ENCODE results near the gene RAB29.
"Not testable (repeated sequence)": the region's sequence is repeated elsewhere in the genome, so short reads cannot be mapped to it uniquely, and the experiment has no call there.

The RAB29 gene

DNA sequence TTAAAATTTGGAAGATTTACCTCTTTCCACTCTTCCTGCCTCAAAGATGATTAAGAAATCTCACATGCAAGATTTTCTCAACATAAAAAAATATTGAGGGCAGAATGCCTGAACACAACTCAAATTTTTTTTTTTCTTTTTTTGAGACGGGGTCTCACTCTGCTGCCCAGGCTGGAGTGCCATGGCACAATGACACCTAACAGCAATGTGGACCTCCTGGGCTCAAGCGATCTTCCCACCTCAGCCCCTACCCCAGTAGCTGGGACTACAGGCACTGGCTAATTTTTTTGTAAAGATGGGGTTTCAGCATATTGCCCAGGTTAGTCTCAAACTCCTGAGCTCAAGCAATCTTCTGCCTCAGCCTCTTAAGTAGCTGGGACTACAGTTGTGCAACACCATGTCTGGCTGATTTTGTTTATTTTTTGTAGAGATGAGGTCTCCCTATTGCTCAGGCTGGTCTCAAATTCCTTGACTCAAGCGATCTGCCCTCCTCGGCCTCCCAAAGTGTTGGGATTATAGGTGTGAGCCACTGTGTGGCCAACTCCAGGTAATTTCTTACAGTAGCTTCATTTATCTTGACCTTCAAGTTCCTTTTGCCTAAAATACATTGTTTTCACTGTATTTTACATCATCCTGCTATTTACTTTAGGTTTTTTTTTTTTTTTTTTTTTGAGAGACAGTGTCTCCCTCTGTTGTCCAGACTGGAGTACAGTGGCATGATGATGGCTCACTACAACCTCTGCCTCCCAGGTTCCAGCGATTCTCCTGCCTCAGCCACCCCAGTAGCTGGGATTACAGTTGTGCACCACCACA is 35.7 kb downstream of the RAB29 start:
- no peak for DNase-seq (ENCODE audit: low read depth, low spot score)
- no peaks in the 10 kb centered on the region for H3K4me1 ChIP-seq (ENCODE audit: insufficient read depth, insufficient read length)
- H3K9ac ChIP-seq (ENCODE audit: insufficient read length, low read depth) = no peak overlapping the region
- H3K9me3 ChIP-seq (ENCODE audit: insufficient read depth, low read length) = no peaks in the 10 kb centered on the region
- peaks cover 49% of the 10 kb centered on the region for H3K36me3 ChIP-seq (ENCODE audit: insufficient read depth, insufficient read length, low read length)
- no peaks in the 10 kb centered on the region for H3K27me3 ChIP-seq (ENCODE audit: insufficient read depth, insufficient read length)
- TF ChIP-seq SUZ12 (IDR thresholded peaks at IDR 0.05; ENCODE audit: extremely low read depth, insufficient read depth, insufficient read length) (no peak), ZNF274 (IDR thresholded peaks at IDR 0.05; ENCODE audit: low read depth, low read length) (no peak), YY1 (IDR thresholded peaks at IDR 0.05; ENCODE audit: insufficient read depth, insufficient read length) (no peak)
- H3K4me3 ChIP-seq (ENCODE audit: insufficient read length, low read depth) = no peak overlapping the region

DNA sequence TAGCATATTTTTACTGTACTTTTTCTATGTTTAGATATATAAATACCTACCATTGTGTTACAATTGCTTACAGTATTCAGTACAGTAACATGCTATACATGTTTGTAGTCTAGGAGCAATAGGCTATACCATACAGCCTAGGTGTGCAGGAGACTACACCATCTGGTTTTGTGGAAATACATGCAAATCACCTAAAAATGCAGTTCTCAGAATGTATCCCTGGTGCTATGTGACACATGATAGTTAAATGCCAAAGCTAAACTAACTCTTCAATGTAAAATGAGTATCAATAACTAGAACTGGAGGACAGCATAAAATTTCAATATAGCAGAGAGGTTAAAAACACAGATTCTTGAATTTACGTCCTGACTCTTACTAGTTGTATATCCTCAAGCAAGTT is 40.1 kb downstream of the RAB29 start:
- DNase-seq (ENCODE audit: low read depth, low spot score) = no peak
- no peaks in the 10 kb centered on the region for H3K4me1 ChIP-seq (ENCODE audit: insufficient read depth, insufficient read length)
- H3K36me3 ChIP-seq (ENCODE audit: insufficient read depth, insufficient read length, low read length) = peaks cover 38% of the 10 kb centered on the region
- H3K27me3 ChIP-seq (ENCODE audit: insufficient read depth, insufficient read length) = no peaks in the 10 kb centered on the region
- no peak overlapping the region for H3K9ac ChIP-seq (ENCODE audit: insufficient read length, low read depth)
- H3K9me3 ChIP-seq (ENCODE audit: insufficient read depth, low read length) = no peaks in the 10 kb centered on the region
- H3K4me3 ChIP-seq (ENCODE audit: insufficient read length, low read depth) = no peak overlapping the region
- TF ChIP-seq SUZ12 (IDR thresholded peaks at IDR 0.05; ENCODE audit: extremely low read depth, insufficient read depth, insufficient read length) (no peak), ZNF274 (IDR thresholded peaks at IDR 0.05; ENCODE audit: low read depth, low read length) (no peak), YY1 (IDR thresholded peaks at IDR 0.05; ENCODE audit: insufficient read depth, insufficient read length) (no peak)

DNA sequence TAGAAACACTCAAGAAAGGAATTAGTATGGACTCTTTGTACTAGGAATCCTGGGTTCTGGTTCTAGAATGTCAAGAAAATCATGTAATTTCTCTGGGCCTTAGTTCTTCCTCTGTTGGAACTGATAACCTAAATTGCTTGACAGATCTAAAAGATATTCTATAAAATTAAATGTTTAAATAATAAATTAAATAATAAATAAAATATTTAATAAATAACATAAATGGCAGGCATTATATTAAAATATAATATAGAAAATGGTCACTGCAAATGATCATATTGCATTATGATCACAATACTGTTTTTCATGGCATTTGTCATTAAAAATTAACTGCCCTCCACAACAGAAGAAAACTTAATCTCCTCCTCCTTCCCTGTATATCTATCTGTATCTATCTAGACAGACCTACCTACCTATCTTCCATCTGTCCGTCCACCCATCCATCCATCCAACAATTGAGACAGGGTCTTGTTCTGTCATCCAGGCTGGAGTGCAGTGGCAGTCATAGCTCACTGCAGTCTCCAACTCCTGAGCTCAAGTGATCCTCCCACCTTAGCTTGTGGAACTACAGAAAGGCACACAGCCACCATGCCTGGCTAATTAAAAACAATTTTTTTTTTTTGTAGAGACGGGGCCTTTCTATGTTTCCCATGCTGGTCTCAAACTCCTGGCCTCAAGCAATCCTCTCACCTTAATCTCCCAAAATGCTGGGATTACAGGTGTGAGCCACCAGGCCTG is 41.7 kb downstream of the RAB29 start:
- Histone ChIP-seq H3K27me3 (ENCODE audit: insufficient read depth, insufficient read length) (no peaks in the 10 kb centered on the region), H3K36me3 (ENCODE audit: insufficient read depth, insufficient read length, low read length) (peaks cover 40% of the 10 kb centered on the region), H3K4me1 (ENCODE audit: insufficient read depth, insufficient read length) (no peaks in the 10 kb centered on the region)

DNA sequence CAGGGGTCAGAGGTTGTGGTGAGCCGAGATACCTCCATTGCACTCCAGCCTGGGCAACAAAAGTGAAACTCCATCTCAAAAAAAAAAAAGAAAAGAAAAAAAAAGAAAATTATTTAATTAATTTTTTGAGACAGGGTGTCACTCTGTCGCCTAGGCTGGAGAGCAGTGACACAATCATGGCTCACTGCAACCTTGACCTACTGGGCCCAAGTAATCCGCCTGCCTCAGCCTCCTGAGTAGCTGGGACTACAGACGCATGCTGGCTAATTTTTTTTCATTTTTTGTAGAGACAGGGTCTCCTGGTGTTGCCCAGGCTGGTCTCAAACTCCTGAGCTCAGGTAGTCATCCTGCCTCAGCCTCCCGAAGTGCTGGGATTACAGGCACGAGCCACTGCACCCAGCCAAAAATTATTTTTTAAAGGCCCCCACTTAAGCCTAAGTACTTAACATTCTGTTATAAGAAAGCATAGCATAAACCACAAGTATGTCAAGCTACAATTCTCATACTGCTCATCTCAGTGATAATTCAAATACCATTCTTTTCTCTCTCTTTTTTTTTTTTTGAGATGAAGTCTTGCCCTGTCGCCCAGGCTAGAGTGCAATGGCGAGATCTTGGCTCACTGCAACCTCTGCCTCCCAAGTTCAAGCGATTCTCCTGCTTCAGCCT is 45.2 kb downstream of the RAB29 start:
- DNase-seq (ENCODE audit: low read depth, low spot score) = no peak
- Histone ChIP-seq H3K9ac (ENCODE audit: insufficient read length, low read depth) (no peak overlapping the region), H3K36me3 (ENCODE audit: insufficient read depth, insufficient read length, low read length) (peaks cover 47% of the 10 kb centered on the region)

More for the DNA sequence above, 41.7 kb downstream of the RAB29 start:
- no peak overlapping the region for H3K9ac ChIP-seq (ENCODE audit: insufficient read length, low read depth)
- no peak overlapping the region for H3K4me3 ChIP-seq (ENCODE audit: insufficient read length, low read depth)
- TF ChIP-seq SUZ12 (IDR thresholded peaks at IDR 0.05; ENCODE audit: extremely low read depth, insufficient read depth, insufficient read length) = no peak
- TF ChIP-seq ZNF274 (IDR thresholded peaks at IDR 0.05; ENCODE audit: low read depth, low read length) = no peak
- no peak for TF ChIP-seq YY1 (IDR thresholded peaks at IDR 0.05; ENCODE audit: insufficient read depth, insufficient read length)
- no peaks in the 10 kb centered on the region for H3K9me3 ChIP-seq (ENCODE audit: insufficient read depth, low read length)
- DNase-seq (ENCODE audit: low read depth, low spot score) = no peak

DNA sequence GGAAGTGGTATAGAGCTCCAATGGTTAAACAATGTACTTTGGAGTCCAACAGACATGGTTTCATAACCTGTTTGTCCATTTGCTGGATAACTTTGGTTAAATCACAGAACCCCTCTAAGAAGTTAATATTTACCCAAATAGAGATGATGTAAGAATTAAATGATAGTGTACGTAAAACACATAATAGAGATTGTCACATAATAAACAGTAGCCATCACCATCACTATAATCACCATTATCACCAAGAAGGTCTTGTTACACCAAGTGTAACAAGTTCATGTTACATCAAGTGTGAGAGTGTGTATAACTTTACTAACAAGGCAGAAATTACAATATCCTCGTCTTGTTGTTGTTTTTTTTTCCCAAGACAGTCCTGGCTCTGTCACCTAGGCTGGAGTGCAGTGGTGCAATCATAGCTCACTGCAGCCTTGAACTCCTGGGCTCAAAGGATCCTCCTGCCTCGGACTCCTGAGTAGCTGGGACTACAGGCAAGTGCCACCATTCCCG is 48.6 kb downstream of the RAB29 start:
- DNase-seq (ENCODE audit: low read depth, low spot score) = no peak
- no peaks in the 10 kb centered on the region for H3K9me3 ChIP-seq (ENCODE audit: insufficient read depth, low read length)
- TF ChIP-seq SUZ12 (IDR thresholded peaks at IDR 0.05; ENCODE audit: extremely low read depth, insufficient read depth, insufficient read length) (no peak), ZNF274 (IDR thresholded peaks at IDR 0.05; ENCODE audit: low read depth, low read length) (no peak), YY1 (IDR thresholded peaks at IDR 0.05; ENCODE audit: insufficient read depth, insufficient read length) (no peak)
- no peak overlapping the region for H3K4me3 ChIP-seq (ENCODE audit: insufficient read length, low read depth)
- peaks cover 69% of the 10 kb centered on the region for H3K36me3 ChIP-seq (ENCODE audit: insufficient read depth, insufficient read length, low read length)
- no peaks in the 10 kb centered on the region for H3K27me3 ChIP-seq (ENCODE audit: insufficient read depth, insufficient read length)
- H3K9ac ChIP-seq (ENCODE audit: insufficient read length, low read depth) = no peak overlapping the region
- H3K4me1 ChIP-seq (ENCODE audit: insufficient read depth, insufficient read length) = no peaks in the 10 kb centered on the region

More for the DNA sequence above, 45.2 kb downstream of the RAB29 start:
- H3K9me3 ChIP-seq (ENCODE audit: insufficient read depth, low read length) = no peaks in the 10 kb centered on the region
- H3K27me3 ChIP-seq (ENCODE audit: insufficient read depth, insufficient read length) = no peaks in the 10 kb centered on the region
- H3K4me1 ChIP-seq (ENCODE audit: insufficient read depth, insufficient read length) = no peaks in the 10 kb centered on the region
- H3K4me3 ChIP-seq (ENCODE audit: insufficient read length, low read depth) = no peak overlapping the region
- TF ChIP-seq YY1 (IDR thresholded peaks at IDR 0.05; ENCODE audit: insufficient read depth, insufficient read length) (no peak), SUZ12 (IDR thresholded peaks at IDR 0.05; ENCODE audit: extremely low read depth, insufficient read depth, insufficient read length) (no peak), ZNF274 (IDR thresholded peaks at IDR 0.05; ENCODE audit: low read depth, low read length) (no peak)

DNA sequence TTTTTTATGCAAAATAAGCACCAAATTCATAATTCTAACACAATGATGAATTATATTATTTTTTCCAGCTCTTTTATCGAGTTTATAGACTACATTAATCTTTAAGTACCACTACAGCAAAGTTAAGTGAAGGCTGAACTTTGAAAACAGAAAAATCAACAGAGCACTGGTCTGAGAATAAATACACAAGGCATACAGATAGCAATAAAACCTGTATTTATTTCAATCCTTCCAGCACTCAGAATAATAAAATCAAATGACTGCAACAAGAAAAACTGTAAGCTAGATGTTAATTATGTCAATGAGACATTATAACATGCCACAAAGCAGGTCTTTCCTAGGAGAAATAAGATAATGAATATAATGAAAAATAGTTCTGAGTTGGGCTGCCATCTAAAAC is 49.8 kb downstream of the RAB29 start:
- no peak for TF ChIP-seq SUZ12 (IDR thresholded peaks at IDR 0.05; ENCODE audit: extremely low read depth, insufficient read depth, insufficient read length)
- no peak for TF ChIP-seq ZNF274 (IDR thresholded peaks at IDR 0.05; ENCODE audit: low read depth, low read length)
- TF ChIP-seq YY1 (IDR thresholded peaks at IDR 0.05; ENCODE audit: insufficient read depth, insufficient read length) = no peak
- H3K27me3 ChIP-seq (ENCODE audit: insufficient read depth, insufficient read length) = no peaks in the 10 kb centered on the region
- DNase-seq (ENCODE audit: low read depth, low spot score) = no peak

DNA sequence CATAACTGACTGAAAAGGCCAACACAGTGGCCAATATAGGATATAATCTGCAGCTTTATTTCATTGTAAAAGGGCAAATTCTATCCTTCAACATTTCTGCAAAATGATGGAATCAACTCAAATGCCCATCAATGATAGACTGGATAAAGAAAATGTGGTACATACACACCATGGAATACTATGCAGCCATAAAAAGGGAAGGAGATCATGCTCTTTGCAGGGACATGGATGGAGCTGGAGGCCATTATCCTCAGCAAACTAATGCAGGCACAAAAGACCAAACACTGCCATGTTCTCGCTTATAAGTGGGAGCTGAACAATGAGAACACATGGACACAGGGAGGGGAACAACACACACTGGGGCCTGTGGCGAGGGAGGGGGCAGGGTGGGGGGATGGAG is 54.5 kb downstream of the RAB29 start:
- not testable (repeated sequence) for H3K9me3 ChIP-seq (ENCODE audit: insufficient read depth, low read length); H3K4me1 ChIP-seq (ENCODE audit: insufficient read depth, insufficient read length); H3K27me3 ChIP-seq (ENCODE audit: insufficient read depth, insufficient read length); DNase-seq (ENCODE audit: low read depth, low spot score); H3K4me3 ChIP-seq (ENCODE audit: insufficient read length, low read depth); H3K9ac ChIP-seq (ENCODE audit: insufficient read length, low read depth)
- H3K36me3 ChIP-seq (ENCODE audit: insufficient read depth, insufficient read length, low read length) = peaks cover 82% of the 10 kb centered on the region

More for the DNA sequence above, 49.8 kb downstream of the RAB29 start:
- H3K9ac ChIP-seq (ENCODE audit: insufficient read length, low read depth) = no peak overlapping the region
- H3K9me3 ChIP-seq (ENCODE audit: insufficient read depth, low read length) = no peaks in the 10 kb centered on the region
- no peak overlapping the region for H3K4me3 ChIP-seq (ENCODE audit: insufficient read length, low read depth)
- H3K4me1 ChIP-seq (ENCODE audit: insufficient read depth, insufficient read length) = no peaks in the 10 kb centered on the region
- H3K36me3 ChIP-seq (ENCODE audit: insufficient read depth, insufficient read length, low read length) = peaks cover 78% of the 10 kb centered on the region
